Measurements from ENCODE around the gene NIPAL3.

DNA sequence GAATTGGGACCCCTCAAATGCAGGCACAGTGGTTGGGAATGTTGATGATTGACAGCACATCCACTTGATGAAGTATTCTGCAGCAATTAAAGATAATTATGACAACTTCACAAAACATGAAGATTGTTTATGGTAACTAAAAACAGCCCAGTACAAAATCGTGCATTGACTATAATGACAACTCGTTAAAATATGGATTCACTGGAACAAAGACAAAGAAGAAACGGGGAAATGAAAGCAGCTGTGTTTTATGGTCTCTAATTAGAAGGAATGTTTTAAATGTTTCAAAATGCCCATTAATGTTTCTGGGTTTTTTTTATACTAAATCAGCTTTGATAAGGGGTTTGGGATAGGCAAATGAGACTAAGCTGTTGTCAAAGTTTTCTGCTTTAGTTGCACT, 36.1 kb downstream of the NIPAL3 start:
- TF ChIP-seq, protein P1, sequence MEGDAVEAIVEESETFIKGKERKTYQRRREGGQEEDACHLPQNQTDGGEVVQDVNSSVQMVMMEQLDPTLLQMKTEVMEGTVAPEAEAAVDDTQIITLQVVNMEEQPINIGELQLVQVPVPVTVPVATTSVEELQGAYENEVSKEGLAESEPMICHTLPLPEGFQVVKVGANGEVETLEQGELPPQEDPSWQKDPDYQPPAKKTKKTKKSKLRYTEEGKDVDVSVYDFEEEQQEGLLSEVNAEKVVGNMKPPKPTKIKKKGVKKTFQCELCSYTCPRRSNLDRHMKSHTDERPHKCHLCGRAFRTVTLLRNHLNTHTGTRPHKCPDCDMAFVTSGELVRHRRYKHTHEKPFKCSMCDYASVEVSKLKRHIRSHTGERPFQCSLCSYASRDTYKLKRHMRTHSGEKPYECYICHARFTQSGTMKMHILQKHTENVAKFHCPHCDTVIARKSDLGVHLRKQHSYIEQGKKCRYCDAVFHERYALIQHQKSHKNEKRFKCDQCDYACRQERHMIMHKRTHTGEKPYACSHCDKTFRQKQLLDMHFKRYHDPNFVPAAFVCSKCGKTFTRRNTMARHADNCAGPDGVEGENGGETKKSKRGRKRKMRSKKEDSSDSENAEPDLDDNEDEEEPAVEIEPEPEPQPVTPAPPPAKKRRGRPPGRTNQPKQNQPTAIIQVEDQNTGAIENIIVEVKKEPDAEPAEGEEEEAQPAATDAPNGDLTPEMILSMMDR (IDR thresholded peaks at IDR 0.05) = no peak
- TF ChIP-seq POLR2A (IDR thresholded peaks at IDR 0.05) = no peak
